ENCODE measurements around the gene TWSG1.

- TF ChIP-seq POLR2AphosphoS5 (IDR thresholded peaks at IDR 0.05; ENCODE audit: low read depth, low read length) (no peak), REST (IDR thresholded peaks at IDR 0.05; ENCODE audit: insufficient read depth in 1 of 2, low read depth in 2 of 2, low read length in 2 of 2) (no peak)
Observed at GRCh38 chr18:9428862-9429661, 94.5 kb downstream of the TWSG1 start.
